ENCODE results near the gene HIVEP3. TPM values are rescaled to one million over a fixed set of nuclear protein-coding genes. Genes with fewer than 3 reads are reported as not detected.

Gene HIVEP3
- total RNA-seq, 1 experiment from 2014 or later: 0.55 TPM

GRCh38 chr1:41837691-41838090, 81.0 kb downstream of the HIVEP3 start:
- ChIA-PET POLR2A (no interaction called here), CTCF (no interaction called here)
- Mint-ChIP-seq H3K4me3 (no peak overlapping the region), H3K27ac (no peak overlapping the region), H3K4me1 (peaks cover 8% of the 10 kb centered on the region), H3K36me3 (no peaks in the 10 kb centered on the region), H3K27me3 (ENCODE audit: low read depth) (no peaks in the 10 kb centered on the region), H3K9me3 (no peaks in the 10 kb centered on the region)
- ATAC-seq (no peak), DNase-seq (ENCODE audit: low spot score) (no peak)
- TF ChIP-seq JUN (CRISPR knock-in tag; IDR thresholded peaks at IDR 0.05) (no peak), CREM (CRISPR knock-in tag; IDR thresholded peaks at IDR 0.05) (no peak), ZNF416 (CRISPR knock-in tag; IDR thresholded peaks at IDR 0.05) (no peak), IRF2 (CRISPR knock-in tag; IDR thresholded peaks at IDR 0.05; ENCODE audit: borderline replicate concordance, low read depth) (no peak), GRHL2 (CRISPR knock-in tag; IDR thresholded peaks at IDR 0.05; ENCODE audit: insufficient replicate concordance, severe bottlenecking) (no peak), RELA (CRISPR knock-in tag; IDR thresholded peaks at IDR 0.05; ENCODE audit: borderline replicate concordance) (no peak)

GRCh38 chr1:41835485-41835884, 83.2 kb downstream of the HIVEP3 start:
- CTCF ChIA-PET: no interaction called here
- H3K9me3 Mint-ChIP-seq: no peaks in the 10 kb centered on the region
- DNase-seq (ENCODE audit: low spot score): no peak
- no peaks in the 10 kb centered on the region for H3K36me3 Mint-ChIP-seq
- no peaks in the 10 kb centered on the region for H3K4me1 Mint-ChIP-seq
- TF ChIP-seq ZNF512 (CRISPR knock-in tag; IDR thresholded peaks at IDR 0.05; ENCODE audit: borderline replicate concordance) (no peak), ETV6 (CRISPR knock-in tag; IDR thresholded peaks at IDR 0.05) (no peak), ATF1 (CRISPR knock-in tag; IDR thresholded peaks at IDR 0.05) (no peak), RELA (CRISPR knock-in tag; IDR thresholded peaks at IDR 0.05; ENCODE audit: borderline replicate concordance) (no peak), NFE2L1 (CRISPR knock-in tag; IDR thresholded peaks at IDR 0.05) (no peak), E2F1 (CRISPR knock-in tag; IDR thresholded peaks at IDR 0.05) (no peak), CDX4 (CRISPR knock-in tag; IDR thresholded peaks at IDR 0.05; ENCODE audit: borderline replicate concordance) (no peak), ZNF396 (CRISPR knock-in tag; IDR thresholded peaks at IDR 0.05; ENCODE audit: borderline replicate concordance) (no peak), IRF2 (CRISPR knock-in tag; IDR thresholded peaks at IDR 0.05; ENCODE audit: borderline replicate concordance, low read depth) (no peak), E2F4 (CRISPR knock-in tag; IDR thresholded peaks at IDR 0.05; ENCODE audit: borderline replicate concordance, low read depth) (no peak), ARID4B (CRISPR knock-in tag; IDR thresholded peaks at IDR 0.05; ENCODE audit: borderline replicate concordance) (no peak)
- no peaks in the 10 kb centered on the region for H3K27me3 Mint-ChIP-seq (ENCODE audit: low read depth)
- no peak overlapping the region for H3K27ac Mint-ChIP-seq
- no peak for ATAC-seq
- no peak overlapping the region for H3K4me3 Mint-ChIP-seq
- POLR2A ChIA-PET: no interaction called here

Measured in WTC11 (cell line).